Measurements from ENCODE around the gene SLC38A10.
"Not testable (repeated sequence)": the region's sequence is repeated elsewhere in the genome, so short reads cannot be mapped to it uniquely, and the experiment has no call there.

SLC38A10 gene

GRCh38 chr17:81238815-81239713, 56.0 kb downstream of the SLC38A10 start, which contains the start of the genes NDUFAF8 and TEPSIN:
TSS of gene NDUFAF8 (plus strand) at chr17:81239318. CDS start at chr17:81239364, 46 bp downstream.
TSS of gene TEPSIN (minus strand) at chr17:81239055. CDS start at chr17:81239033, 22 bp downstream.
- peak; percentile 99 for DNase-seq

- DNase-seq, result no peak
These were observed 56.7 kb downstream of the SLC38A10 start for GRCh38 chr17:81238490-81238814.

DNA sequence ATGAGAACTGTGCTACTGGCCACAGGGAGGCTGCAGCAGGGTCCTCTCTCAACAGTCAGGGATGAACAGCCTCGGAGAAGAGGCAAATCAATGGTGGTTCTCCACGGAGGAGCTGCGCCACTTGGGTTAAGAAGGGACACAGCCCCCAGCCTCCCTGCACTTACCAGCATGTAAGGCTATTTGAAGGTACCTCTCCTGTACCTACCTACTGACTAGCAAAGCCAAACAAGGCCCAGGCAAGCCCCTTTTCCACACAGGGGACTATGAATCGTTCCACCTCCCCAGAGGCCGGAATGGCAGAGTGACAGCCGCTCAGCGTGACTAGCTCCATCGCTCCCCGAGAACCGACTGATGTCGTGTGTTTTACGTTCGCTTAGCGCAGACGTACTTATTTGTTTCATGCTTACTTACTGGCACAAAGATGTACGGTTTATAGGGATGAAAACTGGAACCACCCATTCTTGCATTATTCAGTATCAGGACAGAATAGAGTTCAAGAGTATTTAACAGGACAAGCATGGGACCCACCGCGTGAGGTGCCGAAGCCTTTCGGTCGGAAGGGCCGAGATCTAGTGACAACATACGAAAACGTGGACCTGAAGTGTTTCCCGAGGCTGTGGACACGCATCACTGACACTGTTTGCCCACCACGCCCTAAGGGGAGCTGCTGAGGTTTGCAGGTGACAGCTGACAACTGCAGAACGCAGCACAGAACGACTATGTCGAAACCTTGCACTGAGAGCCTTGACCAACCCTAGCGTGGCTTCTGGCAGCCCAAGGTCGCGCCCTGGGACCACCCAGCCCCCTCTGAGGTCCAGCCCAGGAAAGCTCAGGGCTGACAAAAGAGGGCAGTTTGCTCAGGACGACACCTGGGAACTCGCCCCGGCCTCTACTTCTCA, 57.3 kb downstream of the SLC38A10 start:
- no peak for DNase-seq

DNA sequence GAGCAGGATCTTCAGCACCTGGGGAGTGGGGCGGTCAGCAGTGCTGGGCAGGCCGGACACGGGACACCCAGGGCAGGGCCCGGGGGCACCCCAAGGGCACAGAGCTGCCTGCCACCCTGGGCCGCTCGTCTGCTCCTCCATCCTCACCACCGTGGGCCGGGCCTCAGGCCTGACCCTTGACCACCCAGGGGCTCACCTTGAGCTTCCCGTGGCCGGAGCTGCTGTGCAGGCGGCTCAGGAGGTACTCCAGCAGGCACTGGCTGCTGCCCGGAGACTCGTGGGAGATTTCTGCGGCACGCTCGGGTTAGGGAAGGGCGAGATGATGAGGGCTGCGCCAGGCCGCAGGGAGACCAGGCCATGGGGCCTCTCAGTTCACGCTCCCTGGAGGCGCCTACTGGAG, 58.3 kb downstream of the SLC38A10 start:
- DNase-seq, result no peak

DNA sequence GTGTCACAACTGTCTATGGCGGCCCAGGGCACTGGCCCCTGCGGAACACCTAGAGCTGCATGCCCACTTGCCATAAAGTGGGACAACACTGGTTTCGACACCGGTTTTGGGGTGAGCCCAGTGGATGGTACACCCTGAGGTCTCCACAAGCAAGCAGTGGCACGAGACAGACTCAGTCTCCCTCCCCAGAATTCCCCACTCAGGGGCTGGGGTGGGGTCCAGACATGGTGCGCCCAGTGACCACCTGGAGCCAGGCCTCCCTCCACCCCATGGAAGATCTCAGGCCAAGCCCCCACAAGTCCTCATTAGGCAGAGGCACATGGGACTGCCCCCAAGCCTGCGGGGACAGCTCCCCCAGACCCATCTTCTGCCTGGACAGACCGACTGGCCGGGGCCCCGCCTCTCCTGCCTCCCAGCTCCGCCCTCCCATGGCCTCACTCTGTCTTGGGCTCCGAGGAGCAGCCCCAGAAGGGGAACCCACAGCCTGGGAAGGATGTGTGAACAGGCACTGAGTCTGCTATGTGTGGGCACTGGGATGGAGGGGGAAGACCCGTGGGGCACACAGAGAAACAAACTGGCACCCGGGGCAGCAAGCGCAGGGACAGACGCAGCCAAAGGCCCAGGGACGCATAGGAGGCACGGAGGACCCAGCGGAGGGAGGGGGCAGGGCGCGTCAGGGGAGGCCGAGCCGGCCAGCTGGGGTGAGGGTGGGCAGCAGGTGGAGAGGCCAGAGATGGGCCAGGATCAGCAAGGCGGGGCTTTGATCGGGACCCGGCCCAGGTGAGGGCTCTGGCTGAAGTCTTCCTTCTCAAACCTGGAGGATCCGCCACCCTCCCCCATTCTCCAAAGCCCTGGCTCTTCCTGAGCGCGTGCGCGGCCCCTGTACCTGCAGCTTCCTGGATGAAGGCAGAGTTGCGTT, 59.0 kb downstream of the SLC38A10 start:
- no peak for DNase-seq

GRCh38 chr17:81234940-81235821, 59.9 kb downstream of the SLC38A10 start:
- no peak for DNase-seq

DNA sequence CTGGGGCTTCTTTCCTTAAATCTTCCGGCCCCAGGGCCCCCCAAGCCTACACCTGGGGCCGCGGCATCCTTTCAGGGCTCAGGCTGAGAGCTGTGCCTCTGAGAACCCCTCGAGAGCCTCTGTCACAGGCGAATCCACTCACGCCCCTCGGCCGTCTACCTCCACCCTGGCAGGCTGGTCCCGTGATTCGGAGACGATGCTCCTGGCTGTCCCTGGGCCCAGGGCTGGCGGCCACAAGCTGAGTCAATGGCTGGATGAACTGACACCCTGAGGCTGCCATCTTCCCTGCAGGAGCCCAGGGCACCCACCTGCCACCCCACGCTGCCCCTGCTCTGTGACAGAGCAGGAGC, 60.6 kb downstream of the SLC38A10 start:
- DNase-seq, result no peak

- no peak for DNase-seq
These were observed 61.1 kb downstream of the SLC38A10 start for GRCh38 chr17:81233811-81234505.

DNA sequence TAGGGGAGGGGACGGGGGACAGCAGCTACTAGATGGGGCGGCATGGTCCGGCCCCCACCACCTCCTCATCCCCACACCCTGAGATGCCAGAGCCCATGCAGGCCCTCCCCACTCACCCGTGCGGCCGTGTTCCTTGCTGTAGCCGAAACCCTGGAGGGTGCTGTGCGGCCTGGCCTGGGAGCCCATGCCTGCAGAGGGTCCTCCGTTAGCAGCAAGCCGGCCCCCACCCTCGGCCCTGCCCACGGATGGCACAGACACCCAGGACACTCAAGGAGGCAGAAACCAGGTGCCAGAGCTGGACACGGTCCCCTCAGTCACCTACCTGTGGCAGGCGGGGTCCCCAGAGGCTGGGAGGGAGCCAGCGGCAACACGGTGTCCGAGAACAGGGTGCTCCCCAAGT, 61.8 kb downstream of the SLC38A10 start:
- DNase-seq, result no peak

GRCh38 chr17:81232616-81233241, 62.4 kb downstream of the SLC38A10 start:
- no peak for DNase-seq

- DNase-seq, result no peak
These were observed 63.1 kb downstream of the SLC38A10 start for GRCh38 chr17:81231766-81232581.

DNA sequence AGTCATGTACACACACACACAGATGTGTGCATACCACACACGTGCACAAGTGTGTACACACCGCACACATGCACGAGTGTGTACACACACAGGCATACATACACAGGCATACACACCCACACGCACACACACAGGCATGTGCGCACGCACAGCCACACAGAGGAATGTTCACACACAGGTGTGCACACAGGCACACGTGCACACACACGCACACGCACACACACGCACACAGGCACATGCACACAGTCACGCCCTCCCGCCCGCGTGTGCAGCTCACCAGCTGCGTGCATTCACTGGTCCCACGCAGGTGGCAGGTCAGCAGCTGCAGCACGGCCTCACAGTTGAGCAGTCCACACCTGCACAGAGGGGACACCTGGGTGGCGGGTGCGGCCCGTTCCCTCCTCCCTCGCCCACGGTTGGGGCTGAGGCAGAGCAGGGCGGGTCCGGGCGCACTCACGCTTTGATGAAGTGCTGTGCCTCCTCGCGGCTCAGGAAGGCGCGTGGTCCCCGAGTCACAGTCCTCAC, 63.9 kb downstream of the SLC38A10 start:
- no peak for DNase-seq

GRCh38 chr17:81230043-81230820, 64.9 kb downstream of the SLC38A10 start:
- DNase-seq, result no peak

GRCh38 chr17:81229666-81229920, 65.5 kb downstream of the SLC38A10 start:
- DNase-seq, result no peak

- no peak for DNase-seq
These were observed 66.1 kb downstream of the SLC38A10 start for GRCh38 chr17:81228834-81229665.

DNA sequence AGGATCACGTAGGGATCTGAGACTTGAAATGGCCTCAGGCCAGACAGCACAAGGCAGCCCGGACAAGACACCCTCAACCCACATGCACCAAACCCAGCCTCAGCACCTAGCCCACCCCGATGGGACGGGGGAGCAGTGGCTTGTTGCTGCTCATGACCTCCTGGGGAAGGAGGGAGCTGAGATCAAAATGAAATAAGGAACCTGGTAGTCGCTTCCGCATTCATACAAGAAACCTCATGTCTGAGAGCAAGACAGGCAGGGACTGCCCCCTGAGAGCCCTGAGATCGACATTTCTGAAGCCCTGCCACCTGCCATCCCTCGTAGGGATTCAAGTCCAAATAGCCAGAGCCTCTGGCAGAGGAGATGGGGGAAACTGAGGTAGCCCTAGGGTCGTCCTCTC, 66.7 kb downstream of the SLC38A10 start:
- DNase-seq, result peak; percentile 58

GRCh38 chr17:81227630-81228029, 67.5 kb downstream of the SLC38A10 start:
- not testable (repeated sequence) for DNase-seq

DNA sequence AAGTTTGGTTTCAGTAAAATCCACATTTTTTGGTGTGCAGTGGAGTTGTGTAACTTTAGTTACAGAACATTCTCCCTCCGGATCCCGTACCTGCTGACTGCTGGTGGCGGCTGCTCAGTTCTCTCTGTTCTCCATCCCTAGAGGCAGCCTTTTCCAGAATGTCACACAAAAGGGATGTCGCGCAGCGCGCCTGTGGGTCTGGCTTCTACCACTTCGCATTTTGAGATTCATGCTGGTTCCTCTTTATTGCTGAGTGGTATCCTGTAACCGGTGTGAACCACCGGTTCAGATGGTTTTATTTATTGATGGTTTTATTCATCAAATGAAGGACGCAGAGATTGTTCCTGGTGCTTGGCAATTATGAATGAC, 71.4 kb downstream of the SLC38A10 start:
- DNase-seq, result no peak

All from SIG-M5 (cell line).